ENCODE results near the gene DIPK1B.
A peak's percentile ranks its signal among the peaks of the same experiment; 100 is the strongest.

The DIPK1B gene

DNA sequence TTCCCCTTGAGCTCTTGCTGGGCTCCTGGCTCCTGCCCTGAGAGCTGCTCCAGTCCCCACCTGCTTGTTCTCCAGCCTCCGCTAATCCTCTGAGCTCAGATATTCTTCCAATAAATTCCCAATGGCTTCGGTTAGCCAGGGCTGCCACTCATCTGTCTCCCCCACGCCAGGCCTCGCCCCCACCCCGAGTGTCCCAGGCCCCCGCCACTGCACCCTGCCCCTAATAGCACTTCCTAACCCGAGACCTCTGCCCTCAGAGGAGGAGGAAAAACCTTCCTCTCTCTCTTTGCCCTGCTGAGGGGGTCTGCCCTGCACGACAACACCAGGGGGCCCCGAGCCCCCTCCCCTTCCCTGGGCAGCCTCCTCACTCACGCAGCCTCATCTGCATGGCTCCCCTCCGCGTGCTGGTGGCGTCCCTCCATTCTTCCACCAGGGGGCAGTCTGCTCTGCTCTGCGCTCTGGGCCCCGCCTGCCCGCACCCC lies 57.4 kb downstream of the DIPK1B start:
- DNase-seq (ENCODE audit: low spot score) = peak; percentile 36

DNA sequence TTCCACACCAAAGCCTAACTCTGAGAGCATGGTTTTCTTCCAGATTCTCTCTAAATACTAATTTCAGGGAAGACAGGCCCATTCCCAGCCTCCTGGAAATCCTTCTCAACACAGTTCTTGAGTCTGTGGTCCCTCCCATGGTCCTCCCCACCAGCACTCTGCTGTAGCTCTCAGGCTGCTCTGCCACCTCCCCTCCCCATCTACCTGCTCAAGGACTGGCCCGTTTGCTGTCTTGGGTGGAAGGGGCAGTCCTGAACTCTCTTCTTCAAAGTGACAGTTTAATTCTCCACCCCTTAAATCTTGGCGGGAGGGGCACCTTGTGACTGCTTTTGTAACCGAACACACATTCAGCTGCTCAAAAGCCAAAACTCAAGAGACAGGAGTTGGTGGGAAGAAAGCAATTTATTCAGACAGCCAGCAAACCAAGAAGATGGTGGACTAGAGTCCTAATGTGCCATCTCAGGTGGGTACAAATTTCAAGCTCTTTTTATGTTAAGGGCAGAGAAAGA lies 59.6 kb downstream of the DIPK1B start:
- DNase-seq (ENCODE audit: low spot score) = no peak

DNA sequence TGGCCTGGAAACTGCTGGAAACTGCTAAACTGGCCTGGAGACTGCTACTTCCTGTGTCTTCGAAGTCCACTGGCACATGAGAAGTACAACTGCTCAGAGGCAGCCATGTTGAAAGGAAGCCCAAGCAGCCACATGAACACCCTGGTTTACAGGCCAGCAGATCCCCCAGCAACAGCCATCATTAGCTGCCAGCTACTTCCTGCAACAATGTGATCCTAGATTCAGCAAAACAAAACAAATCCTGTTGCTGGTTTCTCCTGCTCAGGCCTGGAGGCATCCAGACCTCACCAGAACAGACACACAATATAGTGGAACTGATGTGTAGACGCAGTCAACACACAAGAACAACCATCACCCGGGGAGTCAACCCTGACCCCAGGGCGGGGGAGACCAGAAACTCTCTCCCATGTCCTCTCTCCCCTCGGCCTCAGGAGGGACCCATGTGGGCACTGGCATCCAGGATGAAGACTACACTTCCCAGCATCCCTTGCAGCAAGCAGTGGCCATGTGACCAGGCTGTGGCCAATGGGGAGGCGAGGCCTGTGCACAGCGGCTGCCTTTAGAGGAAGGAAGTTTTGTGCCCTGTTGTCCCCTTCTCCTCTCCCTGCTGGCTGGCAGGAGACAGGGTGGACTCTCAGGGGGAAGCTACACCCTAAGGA lies 61.1 kb downstream of the DIPK1B start:
- no peak for DNase-seq (ENCODE audit: low spot score)

Data from hematopoietic multipotent progenitor cell treated with erythropoietin and hydrocortisone succinate and interleukin-3 and kit ligand, for 15 days (in vitro differentiated cells).